GM21526 (cell line): ENCODE data around the gene FAM156A.
"Not testable (repeated sequence)": the region's sequence is repeated elsewhere in the genome, so short reads cannot be mapped to it uniquely, and the experiment has no call there.

Source experiments
- ATAC-seq: cut with Tn5 transposase; IDR thresholded peaks from one replicate; pipeline ENCODE4 v1.9.1; 2021; ENCODE audit warnings: moderate library complexity; ENCODE audit not compliant: unreplicated experiment, low FRiP score

The FAM156A gene

DNA sequence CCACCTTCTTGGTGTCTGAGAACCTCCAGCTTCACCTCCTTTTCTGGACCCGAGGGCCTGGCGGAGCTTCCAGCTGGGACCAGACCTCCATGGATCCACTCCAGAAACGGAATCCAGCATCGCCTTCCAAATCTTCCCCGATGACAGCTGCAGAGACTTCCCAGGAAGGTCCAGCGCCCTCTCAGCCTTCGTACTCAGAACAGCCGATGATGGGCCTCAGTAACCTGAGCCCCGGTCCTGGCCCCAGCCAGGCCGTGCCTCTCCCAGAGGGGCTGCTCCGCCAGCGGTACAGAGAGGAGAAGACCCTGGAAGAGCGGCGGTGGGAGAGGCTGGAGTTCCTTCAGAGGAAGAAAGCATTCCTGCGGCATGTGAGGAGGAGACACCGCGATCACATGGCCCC lies 51.2 kb downstream of the FAM156A start:
- ATAC-seq = not testable (repeated sequence)

DNA sequence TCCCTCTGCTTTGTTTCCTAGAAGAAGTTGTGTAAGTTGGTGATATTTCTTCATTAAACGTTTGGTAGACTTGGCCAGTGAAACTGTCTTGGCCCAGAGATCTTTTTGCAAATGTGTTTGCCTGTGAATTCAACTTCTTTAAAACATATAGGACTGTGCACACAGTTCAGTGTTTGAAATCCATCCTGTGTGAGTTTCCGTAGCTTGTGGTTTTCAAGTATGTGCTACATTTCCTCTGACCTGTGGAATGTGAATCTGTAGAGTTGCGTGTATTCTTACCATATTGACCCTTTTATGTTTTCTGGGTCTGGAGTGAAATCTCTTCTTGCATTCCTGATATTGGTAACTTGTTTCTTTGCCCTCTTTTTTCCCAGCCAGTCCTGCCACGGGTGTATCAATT lies 52.2 kb downstream of the FAM156A start:
- ATAC-seq = not testable (repeated sequence)

DNA sequence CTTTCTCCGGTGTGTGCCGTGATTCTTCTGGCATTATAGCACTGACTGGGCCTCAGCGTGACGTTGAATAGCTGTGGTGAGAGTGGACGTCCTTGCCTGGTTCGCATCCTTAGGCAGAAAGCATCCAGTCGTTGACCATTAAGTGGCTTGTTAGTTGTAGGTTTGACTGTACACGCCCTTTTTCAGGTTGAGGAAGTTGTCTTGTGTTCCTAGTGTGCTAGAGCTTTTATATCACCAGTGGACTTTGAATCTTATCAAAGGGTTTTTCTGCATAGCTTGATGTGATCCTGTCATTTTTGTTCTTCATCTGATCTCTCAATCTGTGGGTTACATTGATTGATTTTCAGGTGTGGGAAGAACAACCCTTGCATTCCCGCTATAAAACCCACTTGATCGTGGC lies 52.8 kb downstream of the FAM156A start:
- not testable (repeated sequence) for ATAC-seq
